GM23338 (cell line): Measurements from ENCODE around the gene ZDHHC20. TPM values are rescaled to one million over a fixed set of nuclear protein-coding genes. Genes with fewer than 3 reads are reported as not detected.

Source experiments
- ATAC-seq: fragments of 200-7000 bp; cut with Tn5 transposase; 3 replicates; pipeline ENCODE4 v1.9.1; 2020
- DNase-seq: peaks from one replicate; pipeline ENCODE4 v3.0.0-alpha.2; 2015; ENCODE audit warnings: low spot score
- H2AFZ ChIP-seq: fragments of 200-600 bp; sonication (generic); 2 replicates; pipeline ENCODE4 v1.8.0; 2016; ENCODE audit warnings: antibody characterized with exemption, mild to moderate bottlenecking, moderate library complexity
- H3F3A ChIP-seq: fragments of 200-600 bp; sonication (generic); replicated peaks from 2 replicates; pipeline ENCODE4 v1.8.0; 2017; ENCODE audit warnings: antibody characterized with exemption, mixed run types, low read depth
- H3K27ac ChIP-seq: fragments of 200-600 bp; sonication (generic); 2 replicates; pipeline ENCODE4 v1.6.1; 2016; ENCODE audit warnings: low read depth
- H3K27me3 ChIP-seq: fragments of 200-600 bp; sonication (generic); 2 replicates; pipeline ENCODE4 v1.8.0; 2016; ENCODE audit warnings: mild to moderate bottlenecking, mixed run types, moderate library complexity; ENCODE audit not compliant: insufficient read depth
- H3K36me3 ChIP-seq: fragments of 200-600 bp; sonication (generic); 2 replicates; pipeline ENCODE4 v1.8.0; 2016; ENCODE audit warnings: mild to moderate bottlenecking; ENCODE audit not compliant: insufficient read depth
- H3K4me1 ChIP-seq: fragments of 200-600 bp; sonication (generic); 2 replicates; pipeline ENCODE4 v1.8.0; 2016; ENCODE audit warnings: mild to moderate bottlenecking, moderate library complexity; ENCODE audit not compliant: insufficient read depth
- H3K4me2 ChIP-seq: fragments of 200-600 bp; sonication (generic); 2 replicates; pipeline ENCODE4 v1.7.1; 2017; ENCODE audit warnings: mixed run types
- H3K4me3 ChIP-seq: fragments of 200-600 bp; sonication (generic); 2 replicates; pipeline ENCODE4 v1.6.1; 2016; ENCODE audit warnings: mixed run types
- H3K79me2 ChIP-seq: fragments of 200-600 bp; sonication (generic); replicated peaks from 2 replicates; pipeline ENCODE4 v1.8.0; 2017; ENCODE audit warnings: mild to moderate bottlenecking; ENCODE audit not compliant: insufficient read depth
- H3K9me2 ChIP-seq: fragments of 200-600 bp; sonication (generic); 2 replicates; pipeline ENCODE4 v1.8.0; 2017; ENCODE audit not compliant: insufficient read depth
- H4K20me1 ChIP-seq: fragments of 200-600 bp; sonication (generic); replicated peaks from 2 replicates; pipeline ENCODE4 v1.8.0; 2017; ENCODE audit warnings: mild to moderate bottlenecking; ENCODE audit not compliant: insufficient read depth
- H3K27ac Mint-ChIP-seq: 2 replicates; pipeline ENCODE4 v1.8.0; 2020; ENCODE audit warnings: inconsistent platforms, mild to moderate bottlenecking, moderate library complexity, mixed read lengths
- H3K27me3 Mint-ChIP-seq: 3 replicates; pipeline ENCODE4 v1.8.0; 2022; ENCODE audit warnings: low read depth, mild to moderate bottlenecking, moderate library complexity, mixed read lengths, inconsistent platforms; ENCODE audit not compliant: insufficient read depth, poor library complexity
- H3K36me3 Mint-ChIP-seq: 3 replicates; pipeline ENCODE4 v1.8.0; 2021; ENCODE audit warnings: low read depth, mild to moderate bottlenecking, inconsistent platforms, moderate library complexity, mixed read lengths
- H3K4me1 Mint-ChIP-seq: 3 replicates; pipeline ENCODE4 v1.8.0; 2020; ENCODE audit warnings: mild to moderate bottlenecking, inconsistent platforms, mixed read lengths
- H3K4me3 Mint-ChIP-seq: 3 replicates; pipeline ENCODE4 v1.8.0; 2021; ENCODE audit warnings: moderate library complexity, mild to moderate bottlenecking, inconsistent platforms, mixed read lengths
- H3K9me3 Mint-ChIP-seq: 3 replicates; pipeline ENCODE4 v1.8.0; 2020; ENCODE audit warnings: moderate library complexity, mild to moderate bottlenecking, inconsistent platforms, mixed read lengths
- CREB1 ChIP-seq: fragments of 250-450 bp; sonication (Bioruptor Pico); IDR thresholded peaks from 2 replicates; pipeline ENCODE4 v1.5.0; 2020; ENCODE audit warnings: low read depth, mild to moderate bottlenecking, moderate library complexity
- EZH2 ChIP-seq: fragments of 200-600 bp; sonication (generic); IDR thresholded peaks from one replicate; pipeline ENCODE4 v1.8.0; 2017; ENCODE audit warnings: antibody characterized with exemption, mild to moderate bottlenecking, low read depth; ENCODE audit not compliant: unreplicated experiment
- EZH2phosphoT487 ChIP-seq: fragments of 200-600 bp; sonication (generic); IDR thresholded peaks from one replicate; pipeline ENCODE4 v1.8.1; 2018; ENCODE audit warnings: antibody characterized with exemption; ENCODE audit not compliant: unreplicated experiment
- JUNB ChIP-seq: IDR thresholded peaks from one replicate; pipeline ENCODE4 v1.6.1; 2016; ENCODE audit warnings: antibody characterized with exemption; ENCODE audit not compliant: unreplicated experiment
- NANOG ChIP-seq: IDR thresholded peaks from 2 replicates; pipeline ENCODE4 v1.6.1; 2016; ENCODE audit warnings: antibody characterized with exemption, borderline replicate concordance
- POLR2AphosphoS5 ChIP-seq: IDR thresholded peaks from 2 replicates; pipeline ENCODE4 v1.6.1; 2016; ENCODE audit warnings: antibody characterized with exemption, low read depth
- STAT1 ChIP-seq: IDR thresholded peaks from one replicate; pipeline ENCODE4 v1.6.1; 2016; ENCODE audit warnings: antibody characterized with exemption; ENCODE audit not compliant: unreplicated experiment
- ZNF114 ChIP-seq: fragments of 250-450 bp; sonication (Bioruptor Pico); IDR thresholded peaks from 2 replicates; pipeline ENCODE4 v1.5.0; 2020; ENCODE audit warnings: mild to moderate bottlenecking, moderate library complexity
- ZNF331 ChIP-seq: fragments of 250-450 bp; sonication (Bioruptor Pico); IDR thresholded peaks from 2 replicates; pipeline ENCODE4 v1.5.0; 2020; ENCODE audit warnings: low read depth, mild to moderate bottlenecking, moderate library complexity
- polyA plus RNA-seq: library from polyadenylated mRNA; unstranded; fragments of >200 nt; fragmentation: Nextera tagmentation; extraction: Ambion mirVana; gene quantifications from 2 replicates; pipeline ENCODE4 v1.2.1, GENCODE V29; 2016
- total RNA-seq: library from RNA; depleted of rRNA; stranded (reverse); fragments of >200 nt; shearing (Covaris generic); gene quantifications from 2 replicates; pipeline ENCODE4 v1.2.3, GENCODE V29; 2014
- TF ChIP-seq, protein P1 (sequence below), 2 experiments: fragments of 200-600 bp in 1 of 2; sonication (generic) in 1 of 2; conservative IDR thresholded peaks; 2 replicates each; pipeline versions ENCODE4 v1.5.1 to v1.6.1; 2016 to 2017; ENCODE audit warnings: antibody characterized with exemption in 2 of 2, low read depth in 2 of 2, mild to moderate bottlenecking in 2 of 2, moderate library complexity in 1 of 2
- TF ChIP-seq, protein P2 (sequence below): fragments of 250-450 bp; sonication (Bioruptor Pico); IDR thresholded peaks from 2 replicates; pipeline ENCODE4 v1.5.0; 2020; ENCODE audit warnings: mild to moderate bottlenecking, moderate library complexity
- TF ChIP-seq, protein P3 (sequence below): IDR thresholded peaks from one replicate; pipeline ENCODE4 v1.6.1; 2018; ENCODE audit warnings: antibody characterized with exemption; ENCODE audit not compliant: unreplicated experiment
- TF ChIP-seq, protein P4 (sequence below): IDR thresholded peaks from 2 replicates; pipeline ENCODE4 v1.6.1; 2016; ENCODE audit warnings: antibody characterized with exemption

The ZDHHC20 gene
- total and polyA plus RNA-seq, 2 experiments from 2014 or later, result 37.7 to 119 TPM

DNA sequence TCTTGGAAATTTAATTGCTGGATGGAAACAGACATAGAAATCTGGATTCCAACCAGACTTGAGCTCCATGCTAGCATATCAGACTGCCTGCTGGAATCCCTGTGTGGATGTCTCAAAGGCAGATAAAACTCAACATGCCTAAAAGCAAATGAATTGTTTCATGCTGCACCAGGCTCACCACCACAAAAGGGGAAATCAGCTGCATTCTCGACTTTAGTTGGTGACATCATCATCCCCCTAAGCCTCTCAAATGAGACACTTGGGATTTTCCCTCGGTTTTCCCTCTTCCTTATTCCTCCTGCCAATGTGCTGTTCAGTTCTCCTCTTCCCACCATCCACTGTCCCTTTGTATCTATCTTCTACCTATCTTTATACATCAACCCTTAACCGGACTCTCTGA lies 134.3 kb downstream of the ZDHHC20 start:
- Histone ChIP-seq H3K4me3 (no peak overlapping the region), H3K79me2 (no peaks in the 10 kb centered on the region), H3K27ac (no peak overlapping the region), H3K27me3 (peaks cover 10% of the 10 kb centered on the region; the same call in 1 of the 2 replicates), H3K9me2 (peaks cover 13% of the 10 kb centered on the region; the same call in 1 of the 2 replicates), H3K4me1 (peaks cover 38% of the 10 kb centered on the region), H3F3A (peaks cover 11% of the 10 kb centered on the region), H2AFZ (no peak overlapping the region), H3K4me2 (0 out of 2 replicates have a peak overlapping the region, but pooled peaks have one; percentile 62), H3K36me3 (no peaks in the 10 kb centered on the region), H4K20me1 (no peaks in the 10 kb centered on the region)
- H3K36me3 Mint-ChIP-seq, result peaks cover 10% of the 10 kb centered on the region
- no peak for DNase-seq
- H3K4me3 Mint-ChIP-seq, result no peak overlapping the region; the same call in 2 of the 3 replicates
- no peak overlapping the region for H3K27ac Mint-ChIP-seq
- H3K9me3 Mint-ChIP-seq, result peaks cover 6% of the 10 kb centered on the region; the same call in 2 of the 3 replicates
- H3K27me3 Mint-ChIP-seq, result peaks cover 13% of the 10 kb centered on the region
- no peak for ATAC-seq
- TF ChIP-seq NANOG (no peak), JUNB (no peak), EZH2phosphoT487 (no peak), STAT1 (no peak), POLR2AphosphoS5 (no peak), CREB1 (CRISPR knock-in tag) (no peak), ZNF114 (CRISPR knock-in tag) (no peak), ZNF331 (CRISPR knock-in tag) (no peak), EZH2 (no peak)
- TF ChIP-seq, protein P1, sequence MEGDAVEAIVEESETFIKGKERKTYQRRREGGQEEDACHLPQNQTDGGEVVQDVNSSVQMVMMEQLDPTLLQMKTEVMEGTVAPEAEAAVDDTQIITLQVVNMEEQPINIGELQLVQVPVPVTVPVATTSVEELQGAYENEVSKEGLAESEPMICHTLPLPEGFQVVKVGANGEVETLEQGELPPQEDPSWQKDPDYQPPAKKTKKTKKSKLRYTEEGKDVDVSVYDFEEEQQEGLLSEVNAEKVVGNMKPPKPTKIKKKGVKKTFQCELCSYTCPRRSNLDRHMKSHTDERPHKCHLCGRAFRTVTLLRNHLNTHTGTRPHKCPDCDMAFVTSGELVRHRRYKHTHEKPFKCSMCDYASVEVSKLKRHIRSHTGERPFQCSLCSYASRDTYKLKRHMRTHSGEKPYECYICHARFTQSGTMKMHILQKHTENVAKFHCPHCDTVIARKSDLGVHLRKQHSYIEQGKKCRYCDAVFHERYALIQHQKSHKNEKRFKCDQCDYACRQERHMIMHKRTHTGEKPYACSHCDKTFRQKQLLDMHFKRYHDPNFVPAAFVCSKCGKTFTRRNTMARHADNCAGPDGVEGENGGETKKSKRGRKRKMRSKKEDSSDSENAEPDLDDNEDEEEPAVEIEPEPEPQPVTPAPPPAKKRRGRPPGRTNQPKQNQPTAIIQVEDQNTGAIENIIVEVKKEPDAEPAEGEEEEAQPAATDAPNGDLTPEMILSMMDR (conservative IDR thresholded peaks at IDR 0.05; ENCODE audit: low read depth in 2 of 2), result no peak
- TF ChIP-seq, protein P2, sequence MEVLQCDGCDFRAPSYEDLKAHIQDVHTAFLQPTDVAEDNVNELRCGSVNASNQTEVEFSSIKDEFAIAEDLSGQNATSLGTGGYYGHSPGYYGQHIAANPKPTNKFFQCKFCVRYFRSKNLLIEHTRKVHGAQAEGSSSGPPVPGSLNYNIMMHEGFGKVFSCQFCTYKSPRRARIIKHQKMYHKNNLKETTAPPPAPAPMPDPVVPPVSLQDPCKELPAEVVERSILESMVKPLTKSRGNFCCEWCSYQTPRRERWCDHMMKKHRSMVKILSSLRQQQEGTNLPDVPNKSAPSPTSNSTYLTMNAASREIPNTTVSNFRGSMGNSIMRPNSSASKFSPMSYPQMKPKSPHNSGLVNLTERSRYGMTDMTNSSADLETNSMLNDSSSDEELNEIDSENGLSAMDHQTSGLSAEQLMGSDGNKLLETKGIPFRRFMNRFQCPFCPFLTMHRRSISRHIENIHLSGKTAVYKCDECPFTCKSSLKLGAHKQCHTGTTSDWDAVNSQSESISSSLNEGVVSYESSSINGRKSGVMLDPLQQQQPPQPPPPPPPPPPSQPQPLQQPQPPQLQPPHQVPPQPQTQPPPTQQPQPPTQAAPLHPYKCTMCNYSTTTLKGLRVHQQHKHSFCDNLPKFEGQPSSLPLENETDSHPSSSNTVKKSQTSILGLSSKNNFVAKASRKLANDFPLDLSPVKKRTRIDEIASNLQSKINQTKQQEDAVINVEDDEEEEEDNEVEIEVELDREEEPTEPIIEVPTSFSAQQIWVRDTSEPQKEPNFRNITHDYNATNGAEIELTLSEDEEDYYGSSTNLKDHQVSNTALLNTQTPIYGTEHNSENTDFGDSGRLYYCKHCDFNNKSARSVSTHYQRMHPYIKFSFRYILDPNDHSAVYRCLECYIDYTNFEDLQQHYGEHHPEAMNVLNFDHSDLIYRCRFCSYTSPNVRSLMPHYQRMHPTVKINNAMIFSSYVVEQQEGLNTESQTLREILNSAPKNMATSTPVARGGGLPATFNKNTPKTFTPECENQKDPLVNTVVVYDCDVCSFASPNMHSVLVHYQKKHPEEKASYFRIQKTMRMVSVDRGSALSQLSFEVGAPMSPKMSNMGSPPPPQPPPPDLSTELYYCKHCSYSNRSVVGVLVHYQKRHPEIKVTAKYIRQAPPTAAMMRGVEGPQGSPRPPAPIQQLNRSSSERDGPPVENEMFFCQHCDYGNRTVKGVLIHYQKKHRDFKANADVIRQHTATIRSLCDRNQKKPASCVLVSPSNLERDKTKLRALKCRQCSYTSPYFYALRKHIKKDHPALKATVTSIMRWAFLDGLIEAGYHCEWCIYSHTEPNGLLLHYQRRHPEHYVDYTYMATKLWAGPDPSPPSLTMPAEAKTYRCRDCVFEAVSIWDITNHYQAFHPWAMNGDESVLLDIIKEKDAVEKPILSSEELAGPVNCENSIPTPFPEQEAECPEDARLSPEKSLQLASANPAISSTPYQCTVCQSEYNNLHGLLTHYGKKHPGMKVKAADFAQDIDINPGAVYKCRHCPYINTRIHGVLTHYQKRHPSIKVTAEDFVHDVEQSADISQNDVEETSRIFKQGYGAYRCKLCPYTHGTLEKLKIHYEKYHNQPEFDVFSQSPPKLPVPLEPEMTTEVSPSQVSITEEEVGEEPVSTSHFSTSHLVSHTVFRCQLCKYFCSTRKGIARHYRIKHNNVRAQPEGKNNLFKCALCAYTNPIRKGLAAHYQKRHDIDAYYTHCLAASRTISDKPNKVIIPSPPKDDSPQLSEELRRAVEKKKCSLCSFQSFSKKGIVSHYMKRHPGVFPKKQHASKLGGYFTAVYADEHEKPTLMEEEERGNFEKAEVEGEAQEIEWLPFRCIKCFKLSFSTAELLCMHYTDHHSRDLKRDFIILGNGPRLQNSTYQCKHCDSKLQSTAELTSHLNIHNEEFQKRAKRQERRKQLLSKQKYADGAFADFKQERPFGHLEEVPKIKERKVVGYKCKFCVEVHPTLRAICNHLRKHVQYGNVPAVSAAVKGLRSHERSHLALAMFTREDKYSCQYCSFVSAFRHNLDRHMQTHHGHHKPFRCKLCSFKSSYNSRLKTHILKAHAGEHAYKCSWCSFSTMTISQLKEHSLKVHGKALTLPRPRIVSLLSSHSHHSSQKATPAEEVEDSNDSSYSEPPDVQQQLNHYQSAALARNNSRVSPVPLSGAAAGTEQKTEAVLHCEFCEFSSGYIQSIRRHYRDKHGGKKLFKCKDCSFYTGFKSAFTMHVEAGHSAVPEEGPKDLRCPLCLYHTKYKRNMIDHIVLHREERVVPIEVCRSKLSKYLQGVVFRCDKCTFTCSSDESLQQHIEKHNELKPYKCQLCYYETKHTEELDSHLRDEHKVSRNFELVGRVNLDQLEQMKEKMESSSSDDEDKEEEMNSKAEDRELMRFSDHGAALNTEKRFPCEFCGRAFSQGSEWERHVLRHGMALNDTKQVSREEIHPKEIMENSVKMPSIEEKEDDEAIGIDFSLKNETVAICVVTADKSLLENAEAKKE, result no peak
- TF ChIP-seq, protein P3, sequence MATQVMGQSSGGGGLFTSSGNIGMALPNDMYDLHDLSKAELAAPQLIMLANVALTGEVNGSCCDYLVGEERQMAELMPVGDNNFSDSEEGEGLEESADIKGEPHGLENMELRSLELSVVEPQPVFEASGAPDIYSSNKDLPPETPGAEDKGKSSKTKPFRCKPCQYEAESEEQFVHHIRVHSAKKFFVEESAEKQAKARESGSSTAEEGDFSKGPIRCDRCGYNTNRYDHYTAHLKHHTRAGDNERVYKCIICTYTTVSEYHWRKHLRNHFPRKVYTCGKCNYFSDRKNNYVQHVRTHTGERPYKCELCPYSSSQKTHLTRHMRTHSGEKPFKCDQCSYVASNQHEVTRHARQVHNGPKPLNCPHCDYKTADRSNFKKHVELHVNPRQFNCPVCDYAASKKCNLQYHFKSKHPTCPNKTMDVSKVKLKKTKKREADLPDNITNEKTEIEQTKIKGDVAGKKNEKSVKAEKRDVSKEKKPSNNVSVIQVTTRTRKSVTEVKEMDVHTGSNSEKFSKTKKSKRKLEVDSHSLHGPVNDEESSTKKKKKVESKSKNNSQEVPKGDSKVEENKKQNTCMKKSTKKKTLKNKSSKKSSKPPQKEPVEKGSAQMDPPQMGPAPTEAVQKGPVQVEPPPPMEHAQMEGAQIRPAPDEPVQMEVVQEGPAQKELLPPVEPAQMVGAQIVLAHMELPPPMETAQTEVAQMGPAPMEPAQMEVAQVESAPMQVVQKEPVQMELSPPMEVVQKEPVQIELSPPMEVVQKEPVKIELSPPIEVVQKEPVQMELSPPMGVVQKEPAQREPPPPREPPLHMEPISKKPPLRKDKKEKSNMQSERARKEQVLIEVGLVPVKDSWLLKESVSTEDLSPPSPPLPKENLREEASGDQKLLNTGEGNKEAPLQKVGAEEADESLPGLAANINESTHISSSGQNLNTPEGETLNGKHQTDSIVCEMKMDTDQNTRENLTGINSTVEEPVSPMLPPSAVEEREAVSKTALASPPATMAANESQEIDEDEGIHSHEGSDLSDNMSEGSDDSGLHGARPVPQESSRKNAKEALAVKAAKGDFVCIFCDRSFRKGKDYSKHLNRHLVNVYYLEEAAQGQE, result no peak
- TF ChIP-seq, protein P4, sequence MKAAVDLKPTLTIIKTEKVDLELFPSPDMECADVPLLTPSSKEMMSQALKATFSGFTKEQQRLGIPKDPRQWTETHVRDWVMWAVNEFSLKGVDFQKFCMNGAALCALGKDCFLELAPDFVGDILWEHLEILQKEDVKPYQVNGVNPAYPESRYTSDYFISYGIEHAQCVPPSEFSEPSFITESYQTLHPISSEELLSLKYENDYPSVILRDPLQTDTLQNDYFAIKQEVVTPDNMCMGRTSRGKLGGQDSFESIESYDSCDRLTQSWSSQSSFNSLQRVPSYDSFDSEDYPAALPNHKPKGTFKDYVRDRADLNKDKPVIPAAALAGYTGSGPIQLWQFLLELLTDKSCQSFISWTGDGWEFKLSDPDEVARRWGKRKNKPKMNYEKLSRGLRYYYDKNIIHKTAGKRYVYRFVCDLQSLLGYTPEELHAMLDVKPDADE, result no peak
- H3K4me1 Mint-ChIP-seq, result peaks cover 38% of the 10 kb centered on the region
